ENCODE measurements around the gene FCHSD2.
A peak's percentile ranks its signal among the peaks of the same experiment; 100 is the strongest.

The FCHSD2 gene

GRCh38 chr11:73177778-73178539 is 35.8 kb upstream of the FCHSD2 start (continued):
- TF ChIP-seq, protein P1, sequence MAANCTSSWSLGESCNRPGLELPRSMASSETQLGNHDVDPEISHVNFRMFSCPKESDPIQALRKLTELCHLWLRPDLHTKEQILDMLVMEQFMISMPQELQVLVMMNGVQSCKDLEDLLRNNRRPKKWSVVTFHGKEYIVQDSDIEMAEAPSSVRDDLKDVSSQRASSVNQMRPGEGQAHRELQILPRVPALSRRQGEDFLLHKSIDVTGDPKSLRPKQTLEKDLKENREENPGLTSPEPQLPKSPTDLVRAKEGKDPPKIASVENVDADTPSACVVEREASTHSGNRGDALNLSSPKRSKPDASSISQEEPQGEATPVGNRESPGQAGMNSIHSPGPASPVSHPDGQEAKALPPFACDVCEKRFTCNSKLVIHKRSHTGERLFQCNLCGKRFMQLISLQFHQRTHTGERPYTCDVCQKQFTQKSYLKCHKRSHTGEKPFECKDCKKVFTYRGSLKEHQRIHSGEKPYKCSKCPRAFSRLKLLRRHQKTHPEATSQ (tag by site-specific recombination; IDR thresholded peaks at IDR 0.05): no peak
- peak; percentile 73; the same call in 1 of the 2 replicates for TF ChIP-seq ZNF2 (tag by site-specific recombination; IDR thresholded peaks at IDR 0.05)
- TF ChIP-seq ZNF10 (tag by site-specific recombination; IDR thresholded peaks at IDR 0.05): no peak
- TF ChIP-seq, protein P2, sequence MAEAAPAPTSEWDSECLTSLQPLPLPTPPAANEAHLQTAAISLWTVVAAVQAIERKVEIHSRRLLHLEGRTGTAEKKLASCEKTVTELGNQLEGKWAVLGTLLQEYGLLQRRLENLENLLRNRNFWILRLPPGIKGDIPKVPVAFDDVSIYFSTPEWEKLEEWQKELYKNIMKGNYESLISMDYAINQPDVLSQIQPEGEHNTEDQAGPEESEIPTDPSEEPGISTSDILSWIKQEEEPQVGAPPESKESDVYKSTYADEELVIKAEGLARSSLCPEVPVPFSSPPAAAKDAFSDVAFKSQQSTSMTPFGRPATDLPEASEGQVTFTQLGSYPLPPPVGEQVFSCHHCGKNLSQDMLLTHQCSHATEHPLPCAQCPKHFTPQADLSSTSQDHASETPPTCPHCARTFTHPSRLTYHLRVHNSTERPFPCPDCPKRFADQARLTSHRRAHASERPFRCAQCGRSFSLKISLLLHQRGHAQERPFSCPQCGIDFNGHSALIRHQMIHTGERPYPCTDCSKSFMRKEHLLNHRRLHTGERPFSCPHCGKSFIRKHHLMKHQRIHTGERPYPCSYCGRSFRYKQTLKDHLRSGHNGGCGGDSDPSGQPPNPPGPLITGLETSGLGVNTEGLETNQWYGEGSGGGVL (tag by site-specific recombination; IDR thresholded peaks at IDR 0.05): no peak
- TF ChIP-seq, protein P3, sequence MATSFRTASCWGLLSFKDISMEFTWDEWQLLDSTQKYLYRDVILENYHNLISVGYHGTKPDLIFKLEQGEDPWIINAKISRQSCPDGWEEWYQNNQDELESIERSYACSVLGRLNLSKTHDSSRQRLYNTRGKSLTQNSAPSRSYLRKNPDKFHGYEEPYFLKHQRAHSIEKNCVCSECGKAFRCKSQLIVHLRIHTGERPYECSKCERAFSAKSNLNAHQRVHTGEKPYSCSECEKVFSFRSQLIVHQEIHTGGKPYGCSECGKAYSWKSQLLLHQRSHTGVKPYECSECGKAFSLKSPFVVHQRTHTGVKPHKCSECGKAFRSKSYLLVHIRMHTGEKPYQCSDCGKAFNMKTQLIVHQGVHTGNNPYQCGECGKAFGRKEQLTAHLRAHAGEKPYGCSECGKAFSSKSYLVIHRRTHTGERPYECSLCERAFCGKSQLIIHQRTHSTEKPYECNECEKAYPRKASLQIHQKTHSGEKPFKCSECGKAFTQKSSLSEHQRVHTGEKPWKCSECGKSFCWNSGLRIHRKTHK (tag by site-specific recombination; IDR thresholded peaks at IDR 0.05): no peak
- TF ChIP-seq RBAK (tag by site-specific recombination; IDR thresholded peaks at IDR 0.05): no peak
- TF ChIP-seq ZBTB48 (tag by site-specific recombination; IDR thresholded peaks at IDR 0.05): 0 out of 2 replicates have a peak, but pooled peaks have one; percentile 20

DNA sequence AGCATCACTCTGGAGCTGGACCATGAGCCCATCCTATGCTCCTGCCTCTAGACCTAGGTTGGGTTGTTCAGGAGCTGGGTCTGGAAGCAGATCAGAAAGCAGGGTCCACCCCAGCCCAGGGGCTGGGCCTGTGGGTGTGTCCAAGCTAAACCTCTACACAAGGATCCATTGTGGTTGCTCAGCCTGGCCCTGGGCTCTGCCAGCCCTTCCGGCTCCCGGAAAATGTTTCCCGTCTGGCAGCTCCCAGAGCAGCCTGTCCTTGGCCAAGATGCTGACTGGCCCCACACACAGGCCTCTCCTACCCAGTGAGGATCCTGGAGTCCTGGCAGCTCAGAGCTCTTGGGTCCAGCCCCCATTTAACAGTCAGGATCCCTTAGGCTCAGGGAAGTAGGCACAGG is 35.3 kb upstream of the FCHSD2 start:
- ChIA-PET CTCF (interaction anchor here (0.5 to 5.6 kb wide), 34 partner anchors 10 to 584 kb away, joined by 3 to 50 read pairs (median 4); partner anchors contain the start of gene FCHSD2), POLR2A (no interaction called here)
- Histone ChIP-seq H3K36me3 (ENCODE audit: control insufficient read depth in 2 of 2, insufficient read depth in 1 of 2, low read length in 2 of 2) (no peaks in the 10 kb centered on the region), H3K9me3 (ENCODE audit: control insufficient read depth, insufficient read depth, low read depth, low read length) (no peaks in the 10 kb centered on the region), H3K4me3 (ENCODE audit: low read depth, low read length) (no peak overlapping the region), H3K27ac (ENCODE audit: extremely low read depth, low read depth, low read length) (no peak overlapping the region), H3K4me1 (ENCODE audit: control insufficient read depth, insufficient read depth, low read length) (no peaks in the 10 kb centered on the region)
- TF ChIP-seq ZNF560 (tag by site-specific recombination; IDR thresholded peaks at IDR 0.05; ENCODE audit: borderline replicate concordance) (no peak), SCRT1 (tag by site-specific recombination; IDR thresholded peaks at IDR 0.05; ENCODE audit: borderline replicate concordance) (no peak), ZNF561 (tag by site-specific recombination; IDR thresholded peaks at IDR 0.05; ENCODE audit: borderline replicate concordance) (no peak)

DNA sequence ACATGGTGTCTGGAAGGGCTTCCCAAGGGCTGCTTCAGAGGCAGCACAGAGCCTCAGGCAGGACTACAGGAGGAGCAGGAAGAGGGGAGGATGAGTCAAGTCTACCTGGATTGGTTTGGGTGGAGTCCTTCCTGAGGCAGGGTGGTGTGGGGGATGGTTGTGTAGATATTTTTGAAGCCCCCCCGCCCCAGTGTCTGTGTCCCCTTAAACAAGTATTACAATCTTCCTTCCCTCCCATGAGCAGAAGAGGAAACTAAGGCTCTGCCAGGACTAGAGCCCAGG is 34.7 kb upstream of the FCHSD2 start:
- CTCF ChIA-PET: interaction anchor here (0.7 to 5.6 kb wide), 13 partner anchors 10 to 492 kb away, joined by 3 to 50 read pairs (median 12); no protein-coding TSS in a partner anchor
- no peak overlapping the region for H3K27ac ChIP-seq (ENCODE audit: extremely low read depth, low read depth, low read length)
- H3K4me3 ChIP-seq (ENCODE audit: low read depth, low read length): no peak overlapping the region
- TF ChIP-seq GLI4 (tag by site-specific recombination; IDR thresholded peaks at IDR 0.05) (no peak), PRDM2 (tag by site-specific recombination; IDR thresholded peaks at IDR 0.05; ENCODE audit: borderline replicate concordance) (no peak), ZNF404 (tag by site-specific recombination; IDR thresholded peaks at IDR 0.05) (no peak), ZNF24 (tag by site-specific recombination; IDR thresholded peaks at IDR 0.05) (no peak), ZNF202 (tag by site-specific recombination; IDR thresholded peaks at IDR 0.05; ENCODE audit: borderline replicate concordance) (no peak), SCRT1 (tag by site-specific recombination; IDR thresholded peaks at IDR 0.05; ENCODE audit: borderline replicate concordance) (no peak), ZNF626 (tag by site-specific recombination; IDR thresholded peaks at IDR 0.05) (no peak), ZNF138 (tag by site-specific recombination; IDR thresholded peaks at IDR 0.05; ENCODE audit: borderline replicate concordance) (no peak), ZSCAN16 (tag by site-specific recombination; IDR thresholded peaks at IDR 0.05) (no peak), ZNF704 (tag by site-specific recombination; IDR thresholded peaks at IDR 0.05) (no peak), ZNF558 (tag by site-specific recombination; IDR thresholded peaks at IDR 0.05) (no peak), ZNF266 (tag by site-specific recombination; IDR thresholded peaks at IDR 0.05; ENCODE audit: low read depth) (no peak)

More for the DNA sequence above, 34.7 kb upstream of the FCHSD2 start:
- no peaks in the 10 kb centered on the region for H3K36me3 ChIP-seq (ENCODE audit: control insufficient read depth in 2 of 2, insufficient read depth in 1 of 2, low read length in 2 of 2)
- POLR2A ChIA-PET: no interaction called here
- no peaks in the 10 kb centered on the region for H3K9me3 ChIP-seq (ENCODE audit: control insufficient read depth, insufficient read depth, low read depth, low read length)
- H3K4me1 ChIP-seq (ENCODE audit: control insufficient read depth, insufficient read depth, low read length): no peaks in the 10 kb centered on the region

All from HEK293 (cell line).